Suprapubic skin (tissue), 4 donors: ENCODE results near the gene PLCB1. TPM values are rescaled to one million over a fixed set of nuclear protein-coding genes. Genes with fewer than 3 reads are reported as not detected.

Experiments
- DNase-seq, 2 donors: peaks; one replicate each; pipeline ENCODE4 v3.0.0-alpha.2; 2019; ENCODE audit warnings: low spot score in 2 of 2
- H3K27ac ChIP-seq: fragments of 200-600 bp; sonication (generic); one replicate; pipeline ENCODE4 v1.5.1; 2019
- H3K27me3 ChIP-seq: fragments of 200-600 bp; sonication (generic); one replicate; pipeline ENCODE4 v1.5.1; 2019
- H3K36me3 ChIP-seq: fragments of 200-600 bp; sonication (generic); one replicate; pipeline ENCODE4 v1.5.1; 2019
- H3K4me1 ChIP-seq: fragments of 200-600 bp; sonication (generic); one replicate; pipeline ENCODE4 v1.5.1; 2019
- H3K4me3 ChIP-seq: fragments of 200-600 bp; sonication (generic); one replicate; pipeline ENCODE4 v1.5.1; 2019; ENCODE audit warnings: mild to moderate bottlenecking
- H3K9me3 ChIP-seq: fragments of 200-600 bp; sonication (generic); one replicate; pipeline ENCODE4 v1.5.1; 2019
- CTCF ChIP-seq, 2 donors: fragments of 200-600 bp in 1 of 2; fragments of 450-650 bp in 1 of 2; sonication (generic) in 1 of 2; IDR thresholded peaks; one replicate each; pipeline ENCODE4 v1.5.1; 2016 to 2019; ENCODE audit warnings: antibody characterized with exemption in 2 of 2, mild to moderate bottlenecking in 1 of 2, moderate library complexity in 1 of 2
- EP300 ChIP-seq: sonication (generic); formaldehyde crosslinking; IDR thresholded peaks from one replicate; pipeline ENCODE4 v1.6.1; 2017; ENCODE audit warnings: antibody characterized with exemption
- POLR2A ChIP-seq, 2 donors: fragments of 450-650 bp; IDR thresholded peaks; one replicate each; pipeline ENCODE4 v1.6.1; 2017; ENCODE audit warnings: antibody characterized with exemption in 2 of 2, mild to moderate bottlenecking in 2 of 2, moderate library complexity in 2 of 2
- POLR2AphosphoS5 ChIP-seq, 3 donors: sonication (generic); formaldehyde crosslinking; IDR thresholded peaks; one replicate each; pipeline ENCODE4 v1.6.1; 2017; ENCODE audit warnings: antibody characterized with exemption in 3 of 3
- WGBS: methylation state at CpG from one replicate; pipeline ENCODE4 v1.1.5; 2018; 5-methylcytosine and 5-hydroxymethylcytosine counted together
- total RNA-seq, 4 donors: library from RNA; depleted of rRNA; stranded (reverse); fragments of >200 nt; gene quantifications; one replicate each; pipeline ENCODE4 v1.1.0, GENCODE V29; 2016

Gene PLCB1
- total RNA-seq, 4 donors from 2014 or later, result 3.9 to 15.6 (median 6.7) TPM

- WGBS, result 74% methylated on average over 7 of the region's 7 CpGs
- Histone ChIP-seq H3K27ac (no peak overlapping the region), H3K4me1 (peaks cover 5% of the 10 kb centered on the region), H3K36me3 (no peaks in the 10 kb centered on the region), H3K27me3 (no peaks in the 10 kb centered on the region), H3K9me3 (no peaks in the 10 kb centered on the region), H3K4me3 (no peak overlapping the region)
- no peak for TF ChIP-seq CTCF (IDR thresholded peaks at IDR 0.05)
- no peak for TF ChIP-seq EP300
- no peak for TF ChIP-seq POLR2A (IDR thresholded peaks at IDR 0.05)
- no peak for TF ChIP-seq POLR2AphosphoS5 (IDR thresholded peaks at IDR 0.05)
- no peak for DNase-seq
Observed at GRCh38 chr20:8487696-8488095, 355.6 kb downstream of the PLCB1 start.

- H3K27ac ChIP-seq, result no peak overlapping the region
- H3K4me1 ChIP-seq, result peaks cover 5% of the 10 kb centered on the region
- no peak for TF ChIP-seq EP300
- TF ChIP-seq POLR2AphosphoS5 (IDR thresholded peaks at IDR 0.05), result no peak
- no peak overlapping the region for H3K4me3 ChIP-seq
- 56% methylated on average over 6 of the region's 6 CpGs for WGBS
- no peak for DNase-seq
- no peaks in the 10 kb centered on the region for H3K36me3 ChIP-seq
- no peaks in the 10 kb centered on the region for H3K27me3 ChIP-seq
- no peaks in the 10 kb centered on the region for H3K9me3 ChIP-seq
Observed at GRCh38 chr20:8489094-8489883, 357.2 kb downstream of the PLCB1 start.

DNA sequence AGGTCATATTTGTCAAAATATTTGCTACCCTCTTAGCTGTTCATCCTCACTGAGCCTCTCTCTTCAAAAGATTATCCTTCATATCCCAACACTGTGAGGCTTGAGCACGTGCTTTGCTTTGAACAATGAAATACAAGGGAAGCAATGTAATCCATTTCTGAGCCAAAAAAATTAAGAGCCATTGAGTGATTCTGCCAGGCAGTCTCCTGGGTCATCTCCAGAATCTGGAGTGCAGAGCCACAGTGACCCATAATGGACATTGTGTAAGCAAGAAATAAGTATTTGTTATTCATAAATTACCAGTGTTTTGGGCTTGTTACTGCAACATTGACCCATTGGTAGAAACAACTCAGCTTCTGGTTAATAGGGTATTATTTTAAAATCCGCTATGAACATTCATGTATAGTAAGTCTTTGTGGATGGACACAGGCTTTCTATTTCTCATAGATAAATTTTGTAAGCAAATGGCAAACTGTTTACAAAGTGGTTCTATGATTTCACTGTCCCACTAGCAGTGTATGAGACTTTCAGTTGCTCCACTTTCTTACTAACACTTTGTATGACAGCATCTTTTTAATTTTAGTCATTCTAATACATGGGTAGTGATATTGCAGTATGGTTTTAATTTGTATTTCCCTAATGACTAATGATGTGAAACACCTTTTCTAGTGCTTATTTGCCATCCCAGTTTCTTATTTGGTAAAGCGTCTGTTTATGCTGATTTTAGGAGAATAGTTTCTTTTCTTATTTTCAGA, 358.2 kb downstream of the PLCB1 start:
- WGBS, result 74% methylated on average over 3 of the region's 3 CpGs
- no peak overlapping the region for H3K4me3 ChIP-seq
- H3K27me3 ChIP-seq, result no peaks in the 10 kb centered on the region
- peaks cover 5% of the 10 kb centered on the region for H3K4me1 ChIP-seq
- no peaks in the 10 kb centered on the region for H3K36me3 ChIP-seq
- H3K9me3 ChIP-seq, result no peaks in the 10 kb centered on the region
- DNase-seq, result no peak
- TF ChIP-seq POLR2AphosphoS5 (IDR thresholded peaks at IDR 0.05), result no peak
- TF ChIP-seq EP300, result no peak
- TF ChIP-seq CTCF (IDR thresholded peaks at IDR 0.05), result no peak
- TF ChIP-seq POLR2A (IDR thresholded peaks at IDR 0.05), result no peak
- H3K27ac ChIP-seq, result no peak overlapping the region

- H3K4me1 ChIP-seq, result peaks cover 5% of the 10 kb centered on the region
- no peak overlapping the region for H3K27ac ChIP-seq
- H3K9me3 ChIP-seq, result no peaks in the 10 kb centered on the region
- DNase-seq, result no peak
- no peaks in the 10 kb centered on the region for H3K36me3 ChIP-seq
- TF ChIP-seq EP300 (no peak), POLR2A (IDR thresholded peaks at IDR 0.05) (no peak), POLR2AphosphoS5 (IDR thresholded peaks at IDR 0.05) (no peak), CTCF (IDR thresholded peaks at IDR 0.05) (no peak)
- H3K4me3 ChIP-seq, result no peak overlapping the region
- H3K27me3 ChIP-seq, result no peaks in the 10 kb centered on the region
Observed at GRCh38 chr20:8492173-8492572, 360.1 kb downstream of the PLCB1 start.

- no peaks in the 10 kb centered on the region for H3K9me3 ChIP-seq
- no peaks in the 10 kb centered on the region for H3K36me3 ChIP-seq
- H3K27ac ChIP-seq, result no peak overlapping the region
- no peak for DNase-seq
- H3K27me3 ChIP-seq, result no peaks in the 10 kb centered on the region
- no peaks in the 10 kb centered on the region for H3K4me1 ChIP-seq
- TF ChIP-seq CTCF (IDR thresholded peaks at IDR 0.05) (no peak), POLR2A (IDR thresholded peaks at IDR 0.05) (no peak), EP300 (no peak), POLR2AphosphoS5 (IDR thresholded peaks at IDR 0.05) (no peak)
- no peak overlapping the region for H3K4me3 ChIP-seq
- 91% methylated on average over 8 of the region's 8 CpGs for WGBS
Observed at GRCh38 chr20:8498571-8498970, 366.5 kb downstream of the PLCB1 start.
